GM18498 (cell line): ENCODE data around the gene KCTD14.
"Not testable (repeated sequence)": the region's sequence is repeated elsewhere in the genome, so short reads cannot be mapped to it uniquely, and the experiment has no call there.

ENCODE experiments used
- ATAC-seq: cut with Tn5 transposase; IDR thresholded peaks from one replicate; pipeline ENCODE4 v1.9.1; 2021; ENCODE audit warnings: mild to moderate bottlenecking, moderate library complexity; ENCODE audit not compliant: unreplicated experiment

The KCTD14 gene

GRCh38 chr11:78022397-78023396 lies at the start of gene KCTD14:
Gene KCTD14 (minus strand): TSS chr11:78023276. CDS start chr11:78023249, 27 bp downstream.
- no peak for ATAC-seq

DNA sequence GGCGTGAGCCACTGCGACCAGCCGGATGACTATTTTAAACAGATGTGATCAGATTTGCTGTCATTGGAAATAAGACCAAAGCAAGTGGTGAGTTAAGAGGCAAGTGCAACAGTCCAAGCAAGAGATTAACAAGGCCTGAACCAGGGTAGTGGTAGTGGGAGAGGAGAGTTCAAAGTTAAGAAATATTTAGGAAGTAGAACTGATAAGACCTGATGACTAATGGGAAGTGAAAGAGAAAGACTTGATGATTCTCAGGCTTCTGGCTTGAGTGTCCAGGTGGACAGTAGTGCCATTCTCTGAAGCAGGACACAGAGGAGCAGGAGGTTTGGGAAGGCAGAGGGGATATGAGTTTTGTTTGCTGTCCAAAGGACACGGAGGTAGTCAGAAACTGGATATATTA lies 49.4 kb upstream of the KCTD14 start:
- ATAC-seq: no peak

- ATAC-seq: no peak
Measured at GRCh38 chr11:78071717-78072116, 48.6 kb upstream of the KCTD14 start.

DNA sequence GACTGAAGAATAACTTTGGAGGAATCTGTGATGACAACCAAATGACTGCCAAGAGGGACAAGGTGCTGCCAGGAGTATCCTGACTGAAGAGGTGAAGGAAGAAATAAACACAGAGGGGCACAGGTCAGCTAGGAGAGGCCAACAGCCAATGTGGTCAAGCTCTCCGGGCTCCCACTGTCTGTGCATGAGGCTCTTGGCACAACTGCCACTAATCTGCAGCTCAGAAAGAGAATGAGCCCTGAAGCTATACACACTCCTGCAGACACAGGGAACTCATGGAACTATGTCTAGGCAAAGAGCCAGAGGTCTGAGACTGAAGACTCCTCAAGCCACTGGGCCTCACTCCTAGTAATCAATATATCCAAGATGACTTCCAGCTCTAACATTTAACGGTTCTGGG lies 47.5 kb upstream of the KCTD14 start:
- no peak for ATAC-seq

DNA sequence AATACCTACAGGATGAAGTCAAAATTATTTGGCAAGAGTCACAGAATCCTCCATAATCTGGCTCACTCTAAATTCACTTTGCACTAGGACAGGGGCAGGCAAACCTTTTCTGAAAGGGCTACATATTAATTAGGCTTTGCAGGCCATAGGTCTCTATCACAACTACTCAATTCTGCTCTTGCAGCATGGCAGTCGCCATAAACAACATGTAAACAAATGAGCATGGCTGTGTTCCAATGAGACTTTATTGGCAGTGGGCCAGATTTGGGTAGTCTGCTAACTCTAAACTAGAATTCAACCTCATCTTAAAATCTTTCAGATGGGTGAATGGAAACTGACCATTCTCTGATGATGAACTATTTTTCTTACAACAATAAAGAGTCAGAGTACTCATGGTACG lies 46.4 kb upstream of the KCTD14 start:
- ATAC-seq: no peak

DNA sequence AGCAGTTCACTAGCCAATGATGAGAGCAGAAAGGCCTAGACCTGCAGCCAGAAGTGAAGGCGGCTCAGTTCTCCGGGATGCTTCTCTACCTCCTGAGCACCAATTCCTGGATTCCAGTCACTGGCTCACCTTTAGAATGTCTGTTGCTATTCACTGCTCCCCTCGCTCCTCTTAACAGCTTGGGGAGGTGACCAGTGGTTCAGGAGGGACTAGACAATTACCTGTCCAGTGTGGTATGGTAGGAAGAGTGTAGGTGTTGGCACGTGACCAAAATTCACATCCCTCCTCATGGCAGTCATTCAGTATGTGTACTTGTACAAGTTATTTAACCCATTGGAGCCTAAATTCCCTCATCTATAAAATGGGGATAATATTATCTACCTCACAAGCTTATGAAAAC lies 44.6 kb upstream of the KCTD14 start:
- no peak for ATAC-seq

DNA sequence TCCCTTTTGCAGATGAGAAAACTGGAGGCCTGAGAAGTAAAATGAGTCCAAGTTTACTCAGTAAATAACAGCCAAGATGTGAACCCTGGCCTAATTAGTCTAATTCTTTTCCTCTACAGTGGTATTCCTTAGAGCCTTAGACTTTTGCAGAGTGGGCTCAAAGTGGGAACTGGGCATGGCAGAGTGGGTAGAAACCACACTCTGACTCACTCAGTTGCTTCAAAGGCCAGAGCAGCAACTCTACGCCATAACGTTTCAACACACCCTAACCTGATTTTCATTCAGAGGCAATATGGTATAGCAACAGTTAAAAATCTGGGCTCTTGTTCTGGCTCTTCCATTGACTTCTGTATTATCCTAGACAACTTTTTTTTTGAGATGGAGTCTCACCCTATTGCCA lies 43.4 kb upstream of the KCTD14 start:
- no peak for ATAC-seq

DNA sequence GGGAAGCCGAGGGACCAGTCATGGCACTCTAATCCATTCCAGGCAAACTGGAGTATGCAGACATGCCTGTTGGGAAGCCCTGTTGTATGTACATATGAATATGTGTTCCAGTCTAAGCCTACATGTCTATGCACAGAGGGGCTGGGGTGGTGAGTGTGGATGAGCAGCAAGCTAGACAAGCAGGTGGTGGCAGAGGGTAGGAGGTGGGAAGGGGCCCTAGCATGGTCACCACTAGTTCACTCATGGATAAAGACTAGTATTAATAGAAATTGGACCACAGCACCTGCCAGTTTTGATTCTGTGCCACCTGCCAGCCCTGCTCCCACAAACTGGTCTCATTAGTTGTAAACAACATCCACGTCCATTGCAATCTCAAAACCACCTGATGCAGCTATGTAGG lies 42.1 kb upstream of the KCTD14 start:
- ATAC-seq: no peak

DNA sequence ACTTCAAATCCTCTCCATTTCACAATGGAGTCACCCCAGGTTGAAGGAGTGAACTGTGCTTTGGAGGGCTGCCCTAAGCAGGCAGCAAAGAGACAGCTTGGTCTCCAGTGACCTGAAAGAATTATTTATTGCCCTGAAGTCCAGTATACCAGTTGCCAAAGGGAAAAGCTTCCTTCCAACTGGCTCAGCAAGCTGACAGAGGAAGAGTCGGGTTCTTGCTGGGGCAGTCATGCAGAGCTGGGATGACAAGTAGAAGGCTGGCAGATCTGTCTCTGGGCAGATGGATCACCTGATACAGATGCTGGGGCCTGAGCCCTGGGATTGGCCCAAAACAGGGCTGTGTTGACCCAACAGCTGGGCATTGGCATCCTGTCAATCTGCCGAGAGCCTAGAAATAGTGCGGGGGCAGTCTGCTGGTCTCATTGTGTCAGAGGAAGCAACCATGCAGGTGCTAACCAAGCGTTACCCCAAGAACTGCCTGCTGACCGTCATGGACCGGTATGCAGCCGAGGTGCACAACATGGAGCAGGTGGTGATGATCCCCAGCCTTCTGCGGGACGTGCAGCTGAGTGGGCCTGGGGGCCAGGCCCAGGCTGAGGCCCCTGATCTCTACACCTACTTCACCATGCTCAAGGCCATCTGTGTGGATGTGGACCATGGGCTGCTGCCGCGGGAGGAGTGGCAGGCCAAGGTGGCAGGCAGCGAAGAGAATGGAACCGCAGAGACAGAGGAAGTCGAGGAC lies 40.5 kb upstream of the KCTD14 start, which contains the start of gene THRSP:
TSS of gene THRSP (plus strand) at position 422 of the 742 bp plus-strand sequence. CDS start at position 443, 21 bp downstream.
- ATAC-seq: no peak

DNA sequence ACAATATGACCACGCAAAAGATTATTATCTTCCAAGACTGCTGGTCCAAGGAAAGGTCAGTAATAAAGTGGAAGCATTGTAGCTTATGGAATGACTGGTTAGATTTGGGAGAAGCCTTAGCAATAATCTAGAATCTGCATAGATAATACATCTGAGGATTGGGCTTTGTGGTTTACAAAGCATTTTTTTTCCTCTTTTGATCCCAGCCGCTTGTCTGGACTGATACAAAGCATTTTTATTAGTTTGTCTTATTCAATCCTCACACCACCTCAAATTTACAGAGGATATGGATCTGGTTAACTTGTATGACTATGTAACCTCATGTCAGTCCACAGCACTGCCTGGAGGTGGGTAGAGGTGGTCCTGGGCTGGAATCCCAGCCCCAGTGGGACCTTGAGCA lies 39.6 kb upstream of the KCTD14 start:
- no peak for ATAC-seq

- ATAC-seq: no peak
Measured at GRCh38 chr11:78061921-78062311, 38.8 kb upstream of the KCTD14 start.

- no peak for ATAC-seq
Measured at GRCh38 chr11:78061088-78061920, 38.2 kb upstream of the KCTD14 start.

DNA sequence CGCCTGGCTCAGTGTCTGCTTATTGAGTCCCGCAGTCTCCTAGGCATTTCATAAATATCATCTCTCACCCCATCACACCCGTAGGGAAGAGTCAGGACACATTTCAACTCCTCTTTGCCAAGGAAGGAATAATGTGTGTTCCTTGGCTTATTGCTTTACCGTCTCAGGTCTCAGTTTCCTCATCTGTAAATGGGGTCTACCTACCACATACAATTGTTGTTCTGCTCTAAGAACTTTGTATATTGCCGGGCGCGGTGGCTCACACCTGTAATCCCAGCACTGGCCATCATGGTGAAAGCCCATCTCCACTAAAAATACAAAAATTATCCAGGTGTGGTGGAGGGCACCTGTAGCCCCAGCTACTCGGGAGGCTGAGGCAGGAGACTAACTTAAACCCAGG lies 37.5 kb upstream of the KCTD14 start:
- no peak for ATAC-seq

DNA sequence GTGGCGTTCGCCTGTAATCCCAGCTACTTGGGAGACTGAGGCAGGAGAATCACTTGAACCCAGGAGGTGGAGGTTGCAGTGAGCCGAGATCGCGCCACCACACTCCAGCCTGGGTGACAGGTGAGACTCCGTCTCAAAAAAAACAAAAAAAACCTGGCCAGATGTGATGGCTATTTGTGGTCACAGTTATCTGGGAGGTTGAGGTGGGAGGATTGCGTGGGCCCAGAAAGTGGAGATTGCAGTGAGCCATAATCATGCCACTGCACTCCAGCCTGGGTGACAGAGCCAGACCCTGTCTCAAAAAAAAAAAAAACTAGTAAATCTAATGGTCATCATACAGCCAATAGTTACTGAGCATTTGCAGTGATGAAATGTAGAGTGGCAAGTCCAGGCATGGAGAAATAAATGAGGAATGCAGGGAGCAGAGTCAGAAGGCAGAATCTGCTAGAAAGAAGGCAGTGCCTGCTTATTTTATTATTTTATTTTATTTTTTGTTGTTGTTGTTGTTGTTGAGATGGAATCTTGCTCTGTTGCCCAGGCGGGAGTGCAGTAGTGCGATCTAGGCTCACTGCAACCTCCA lies 36.8 kb upstream of the KCTD14 start:
- ATAC-seq: not testable (repeated sequence)

DNA sequence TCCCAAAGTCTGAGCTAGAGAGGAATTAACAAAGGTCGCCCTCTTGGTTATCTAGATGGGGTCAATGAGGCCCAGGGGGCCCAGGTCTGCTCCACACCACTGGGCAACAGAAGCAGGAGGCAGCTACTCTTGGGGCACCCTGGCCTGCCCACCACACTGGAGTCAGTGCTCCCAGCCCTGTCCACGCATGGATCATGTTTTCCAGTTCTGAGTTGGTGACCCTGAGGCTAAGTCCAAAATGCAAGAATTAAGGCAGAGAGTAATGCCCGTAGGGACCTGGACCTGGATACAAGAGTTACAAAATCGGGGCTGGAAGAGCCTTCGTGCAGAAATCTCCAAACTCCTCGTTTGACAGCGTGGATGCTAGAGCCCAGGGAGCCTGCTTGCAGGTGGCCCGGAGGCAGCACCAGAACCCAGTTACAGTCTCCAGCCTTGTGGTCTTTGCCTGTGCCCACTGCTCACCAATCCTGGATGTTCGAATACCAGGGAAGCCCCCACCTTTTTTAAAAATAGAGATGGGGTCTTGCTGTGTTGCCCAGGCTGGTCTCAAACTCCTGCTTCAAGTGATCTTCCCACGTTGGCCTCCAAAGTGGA lies 34.5 kb upstream of the KCTD14 start:
- no peak for ATAC-seq

GRCh38 chr11:78056093-78056492 lies 33.0 kb upstream of the KCTD14 start:
- no peak for ATAC-seq

GRCh38 chr11:78054971-78055370 lies 31.9 kb upstream of the KCTD14 start:
- no peak for ATAC-seq

DNA sequence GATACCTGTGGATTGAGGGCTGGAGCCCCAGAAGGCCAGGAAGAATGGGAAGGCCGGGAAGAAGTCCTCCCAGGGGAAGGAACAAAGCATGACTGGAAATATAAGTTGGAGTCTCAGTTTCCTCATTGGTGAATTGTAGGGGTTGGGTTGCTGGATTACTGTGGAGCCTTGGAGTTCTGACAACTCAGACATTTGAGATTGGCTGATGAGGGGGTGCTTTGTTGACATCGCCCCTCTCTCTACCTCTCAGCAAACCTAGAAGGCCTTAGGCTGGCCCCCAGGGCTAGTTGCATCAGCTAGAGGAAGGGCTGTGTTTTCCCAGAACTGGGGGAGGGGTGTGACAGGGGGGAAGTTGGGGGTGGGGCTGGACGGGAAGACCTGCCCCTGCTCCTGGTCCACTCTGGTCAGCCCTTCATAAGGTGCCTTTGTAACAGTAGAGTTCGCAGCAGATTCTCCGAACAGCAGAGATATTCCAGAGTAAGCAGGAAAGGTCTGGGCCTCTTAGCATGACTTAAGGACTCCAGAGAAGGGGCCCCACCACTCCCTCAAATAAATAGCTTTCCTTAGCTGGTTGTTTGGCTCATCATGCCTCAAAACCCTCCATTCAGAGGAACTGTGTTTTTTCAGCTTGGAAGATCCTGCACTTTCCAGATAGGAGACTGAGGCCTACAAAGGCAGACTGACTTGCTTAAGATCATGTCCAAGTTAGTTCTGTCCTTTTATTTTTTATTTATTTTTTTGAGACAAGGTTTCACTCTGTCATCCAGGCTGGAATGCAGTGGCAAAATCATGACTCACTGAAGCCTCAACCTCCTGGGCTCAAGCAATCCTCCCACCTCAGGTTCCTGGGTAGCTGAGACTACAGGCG lies 28.1 kb upstream of the KCTD14 start:
- ATAC-seq: no peak

GRCh38 chr11:78049348-78049747 lies 26.3 kb upstream of the KCTD14 start:
- ATAC-seq: no peak
